Fibroblast of skin of scalp (primary cell): ENCODE results near the gene PRCC.
"Not testable (repeated sequence)": the region's sequence is repeated elsewhere in the genome, so short reads cannot be mapped to it uniquely, and the experiment has no call there.

Experiments used
- DNase-seq: peaks from one replicate; pipeline ENCODE4 v3.0.0-alpha.2; 2013

Gene PRCC

GRCh38 chr1:156765136-156765535 is 2.2 kb upstream of the PRCC start:
- DNase-seq = not testable (repeated sequence)

GRCh38 chr1:156765666-156766065 is 1.7 kb upstream of the PRCC start:
- no peak for DNase-seq

- no peak for DNase-seq
Measured at GRCh38 chr1:156766298-156767100, 836 bp upstream of the PRCC start.

- DNase-seq = no peak
Measured at GRCh38 chr1:156767879-156768604, 707 bp downstream of the PRCC start.

DNA sequence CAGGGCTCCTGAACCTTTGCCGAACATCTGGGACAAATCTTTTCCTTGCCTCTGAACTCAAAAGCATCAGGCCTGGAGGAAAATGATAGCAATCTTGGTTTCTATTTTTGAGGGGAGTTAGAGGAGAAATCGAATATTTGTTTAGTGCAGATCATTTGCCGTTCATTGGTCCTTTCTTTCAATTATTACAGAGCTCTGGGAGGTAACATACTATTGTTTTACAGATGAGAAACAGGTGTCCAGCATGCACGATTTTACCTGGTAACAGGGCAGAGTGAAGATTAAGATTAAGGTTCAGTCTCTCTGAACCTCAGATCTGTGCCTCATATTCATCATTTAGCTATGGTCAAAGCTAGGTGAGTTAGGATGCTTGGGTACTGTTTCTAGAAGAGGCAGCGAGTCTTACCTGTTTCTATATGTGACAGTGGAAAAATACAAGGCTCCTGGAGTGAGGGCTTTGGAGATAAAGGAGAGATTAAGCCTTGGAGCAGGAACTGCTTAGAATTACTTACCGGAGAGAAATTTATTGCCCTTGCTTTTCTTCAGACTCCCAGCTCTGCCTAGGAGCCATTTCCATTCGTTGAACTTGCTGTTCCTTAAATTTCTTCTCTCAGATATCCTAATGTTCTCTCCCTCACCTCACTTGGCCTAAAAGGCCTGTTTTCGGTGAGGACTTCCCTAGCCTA is 1.4 kb downstream of the PRCC start:
- no peak for DNase-seq

- no peak for DNase-seq
Measured at GRCh38 chr1:156772222-156772621, 4.9 kb downstream of the PRCC start.

GRCh38 chr1:156772728-156773497 is 5.6 kb downstream of the PRCC start:
- no peak for DNase-seq

GRCh38 chr1:156773607-156774006 is 6.3 kb downstream of the PRCC start:
- DNase-seq = no peak

DNA sequence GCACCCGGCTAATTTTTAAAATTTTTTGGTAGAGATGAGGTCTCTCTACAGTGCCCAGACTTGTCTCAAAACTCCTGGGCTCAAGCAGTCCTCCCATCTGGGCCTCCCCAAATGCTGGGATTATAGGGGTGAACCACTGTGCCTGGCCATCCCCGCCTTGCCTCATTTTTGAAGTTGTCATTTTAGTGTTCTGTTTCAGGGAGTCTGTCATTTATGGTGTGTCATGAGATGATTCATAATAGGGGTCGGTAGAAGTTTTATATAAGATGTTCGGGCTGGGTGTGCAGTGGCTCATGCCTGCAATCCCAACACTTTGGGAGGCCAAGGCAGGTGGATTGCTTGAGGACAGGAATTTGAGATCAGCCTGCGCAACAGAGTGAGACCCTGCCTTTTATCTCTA is 8.5 kb downstream of the PRCC start:
- DNase-seq = no peak

DNA sequence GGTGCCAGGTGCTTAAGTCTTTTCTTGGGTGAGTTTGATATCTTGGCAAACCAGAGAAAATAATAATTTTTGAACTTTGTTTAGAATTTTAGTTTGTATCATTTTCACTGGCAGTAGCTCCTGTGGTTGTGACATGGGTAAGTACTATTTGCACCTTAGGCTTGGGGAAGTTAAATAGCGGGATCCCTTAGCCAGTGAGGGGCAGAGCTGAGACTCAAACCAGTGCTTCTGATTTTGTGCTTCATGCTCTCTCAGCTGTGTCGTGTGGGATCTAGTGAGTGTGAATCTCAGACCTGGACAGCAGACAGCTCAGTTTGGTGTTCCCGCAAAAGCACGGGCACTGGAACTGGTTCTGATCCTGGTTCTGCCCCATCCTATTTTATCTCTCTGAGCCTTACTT is 9.6 kb downstream of the PRCC start:
- no peak for DNase-seq

DNA sequence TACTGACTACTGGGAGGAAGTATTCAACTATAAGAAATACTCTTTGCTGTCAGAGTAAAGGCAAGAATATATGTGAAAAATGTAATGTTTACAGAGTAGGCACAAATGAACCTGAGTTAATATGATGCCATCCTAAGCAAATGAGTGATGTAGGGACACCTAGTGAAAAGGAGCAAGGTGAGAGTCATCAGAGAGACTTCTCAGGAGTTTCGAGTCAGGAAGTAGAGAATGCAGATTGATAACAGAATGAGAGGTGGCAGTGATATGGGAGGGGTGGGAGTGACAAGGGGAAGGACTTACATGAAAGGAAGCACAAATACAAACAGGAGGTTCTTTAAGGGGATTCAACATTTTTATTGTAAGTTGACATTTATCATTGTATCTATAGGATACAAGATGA is 10.2 kb downstream of the PRCC start:
- no peak for DNase-seq

DNA sequence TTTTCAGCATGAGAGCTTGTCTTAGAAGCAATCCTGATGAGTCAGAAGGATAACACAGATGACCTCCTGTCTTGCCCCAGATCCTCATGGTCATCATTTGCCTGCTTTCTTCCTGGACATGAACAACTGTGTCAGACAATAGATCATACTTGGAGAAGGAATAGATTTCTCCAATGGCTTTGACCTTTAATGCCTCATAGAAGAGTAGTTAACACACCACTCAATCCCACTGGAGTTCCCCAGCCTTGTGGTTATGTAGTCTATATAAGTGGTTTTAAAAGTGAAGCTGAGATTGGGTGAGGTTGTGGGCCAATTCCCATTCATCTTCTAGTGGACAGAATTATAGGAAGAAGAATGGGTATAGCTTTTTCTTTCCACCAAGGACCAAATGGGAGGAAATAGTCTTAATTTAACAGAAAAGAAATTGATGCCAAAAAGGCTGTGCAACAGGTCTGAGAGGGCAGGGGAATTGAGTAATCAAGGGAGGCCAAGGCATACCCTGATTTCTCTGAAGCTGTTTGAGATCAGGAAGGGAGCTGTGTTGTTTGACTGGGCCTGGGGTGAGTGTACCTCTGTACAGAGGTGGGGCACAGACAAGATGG is 14.4 kb downstream of the PRCC start:
- no peak for DNase-seq

DNA sequence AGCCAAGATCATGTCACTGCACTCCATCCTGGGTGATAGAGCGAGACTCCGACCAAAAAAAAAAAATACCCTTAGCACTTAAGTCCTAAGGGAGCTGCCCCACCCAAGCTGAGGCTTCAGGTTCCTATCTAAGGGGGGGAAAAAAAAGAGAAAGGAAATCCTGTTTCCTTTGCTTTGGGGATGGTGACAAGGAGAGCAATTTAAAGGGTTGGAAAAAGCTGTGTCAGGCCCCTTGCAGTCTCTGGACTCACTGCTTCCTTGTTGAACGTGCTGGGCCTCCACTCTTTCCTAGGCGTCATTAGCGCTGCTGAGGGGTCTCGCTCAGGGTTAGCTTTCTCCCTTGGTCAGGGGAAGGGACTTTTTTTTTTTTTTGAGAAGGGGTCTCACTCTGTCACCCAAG is 18.1 kb downstream of the PRCC start:
- DNase-seq = no peak

- no peak for DNase-seq
Measured at GRCh38 chr1:156786640-156787039, 19.3 kb downstream of the PRCC start.

DNA sequence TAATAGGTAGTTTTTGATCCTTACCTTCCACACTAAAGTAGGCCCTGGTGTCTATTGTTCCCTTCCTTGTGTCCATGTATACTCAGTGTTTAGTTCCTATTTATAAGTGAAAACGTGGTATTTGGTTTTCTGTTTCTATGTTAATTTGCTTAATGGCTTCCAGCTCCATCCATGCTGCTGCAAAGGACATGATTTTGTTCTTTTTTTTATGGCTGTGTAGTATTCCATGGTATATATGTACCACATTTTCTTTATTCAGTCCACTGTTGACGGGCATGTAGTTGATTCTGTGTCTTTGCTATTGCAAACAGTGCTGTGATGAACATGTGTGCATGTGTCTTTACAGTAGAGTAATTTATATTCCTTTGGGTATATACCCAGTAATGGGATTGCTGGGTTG is 20.8 kb downstream of the PRCC start:
- DNase-seq = no peak

GRCh38 chr1:156789621-156790318 is 22.4 kb downstream of the PRCC start:
- no peak for DNase-seq

DNA sequence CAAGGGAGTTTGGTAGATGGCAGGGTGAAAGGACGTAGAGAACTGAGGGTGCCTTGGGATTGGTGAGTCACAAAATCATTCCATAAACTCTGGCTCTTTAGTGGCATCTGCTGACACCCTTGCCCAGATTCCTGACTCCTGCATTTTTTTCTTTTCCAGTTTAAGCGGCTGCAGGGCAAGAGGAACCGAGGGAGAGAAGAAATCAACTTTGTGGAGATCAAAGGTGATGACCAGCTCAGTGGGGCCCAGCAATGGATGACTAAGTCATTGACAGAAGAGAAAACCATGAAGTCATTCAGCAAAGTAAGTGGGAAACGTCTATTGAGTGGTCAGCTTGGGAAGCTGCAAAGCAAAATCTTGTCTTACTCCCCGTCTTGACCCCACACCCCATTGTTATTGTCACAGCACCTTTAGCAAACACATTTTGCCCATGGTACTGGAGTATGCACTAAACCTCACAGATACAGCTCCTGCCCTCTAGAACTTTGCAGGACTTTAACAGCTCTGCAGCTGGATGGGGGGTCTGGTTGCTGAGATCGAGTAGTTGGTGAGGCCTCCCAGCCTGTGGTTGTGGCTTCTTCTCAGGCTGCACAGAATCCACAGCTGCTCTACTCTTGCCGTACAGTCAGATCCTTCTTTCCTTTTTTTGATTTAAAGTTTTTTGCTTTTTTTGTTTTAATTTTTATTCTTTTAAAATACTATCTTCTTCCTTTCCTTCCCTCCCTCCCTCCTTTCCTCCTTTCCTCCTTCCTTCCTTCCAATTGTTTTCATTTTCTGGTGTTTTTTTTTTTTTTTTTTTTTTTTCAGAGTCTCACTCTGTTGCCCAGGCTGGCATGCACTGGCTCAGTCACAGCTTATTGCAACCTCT is 27.4 kb downstream of the PRCC start:
- DNase-seq = no peak

GRCh38 chr1:156795374-156795733 is 28.0 kb downstream of the PRCC start:
- no peak for DNase-seq

GRCh38 chr1:156795787-156796186 is 28.5 kb downstream of the PRCC start:
- no peak for DNase-seq

DNA sequence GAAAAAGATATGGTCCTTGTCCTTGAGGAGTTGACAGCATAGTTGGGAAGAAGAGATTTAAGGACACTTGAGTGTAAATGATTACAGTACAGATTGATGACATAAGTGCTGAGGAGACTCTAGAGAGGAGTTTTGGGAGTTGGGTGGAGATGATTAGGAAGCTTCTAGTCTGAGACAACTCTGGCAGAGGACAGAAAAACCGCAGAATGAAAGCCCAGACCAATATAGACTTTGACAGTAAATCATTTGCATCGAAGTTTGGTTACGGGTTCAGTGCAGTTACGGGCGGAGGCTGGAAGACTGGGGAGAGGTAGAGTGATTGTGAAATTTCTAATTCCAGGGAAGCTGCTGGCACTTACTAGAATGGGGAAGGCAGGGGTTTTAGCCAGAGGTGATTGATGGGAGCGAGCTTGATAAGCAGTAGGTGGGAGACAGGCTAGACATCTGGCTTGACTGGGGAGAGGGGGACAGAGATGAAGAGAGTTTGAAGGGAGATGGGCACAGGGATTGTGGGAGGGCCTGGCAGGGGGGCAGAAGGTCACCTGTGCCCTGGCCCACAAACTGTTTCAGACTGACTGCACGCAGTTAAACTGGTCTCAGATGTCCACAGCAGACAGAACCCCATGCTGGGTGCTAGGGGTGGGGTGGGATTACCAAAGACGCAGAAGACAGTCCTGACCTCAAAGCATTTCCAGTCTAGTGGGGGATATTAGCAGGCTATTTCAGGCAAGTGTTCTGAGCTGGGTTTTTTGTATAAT is 29.2 kb downstream of the PRCC start:
- DNase-seq = no peak
